Endothelial cell of umbilical vein (primary cell): ENCODE results near the gene CRYBG3. TPM values are rescaled to one million over a fixed set of nuclear protein-coding genes. Genes with fewer than 3 reads are reported as not detected.

Source experiments
- BruUV-seq: library from RNA; stranded (reverse); fragments of 400-500 nt; replicated peaks from 2 replicates; lab custom pipeline; 2021; lab: Mats Ljungman, UMichigan
- CTCF ChIA-PET: fragments of 300-600, 350-600 bp; sonication (Branson Sonifier 250); formaldehyde crosslinking; loops from one replicate; lab custom pipeline; 2021; ENCODE audit warnings: antibody characterized with exemption, inconsistent platforms; lab: Charles Lee
- POLR2A ChIA-PET: fragments of 300-600, 350-600 bp; sonication (Branson Sonifier 250); formaldehyde crosslinking; loops from one replicate; lab custom pipeline; 2021; ENCODE audit warnings: antibody characterized with exemption, inconsistent platforms; lab: Charles Lee
- DNase-seq: peaks from one replicate; pipeline ENCODE4 v3.0.0-alpha.2; 2011; ENCODE audit warnings: low read depth, low spot score
- FAIRE-seq: peaks from 2 replicates; lab custom pipeline; 2011; peaks lifted over from hg19 to GRCh38; lab: Jason Lieb, UNC
- H2AFZ ChIP-seq: 2 replicates; pipeline ENCODE4 v1.6.0; 2012; ENCODE audit warnings: low read depth, low read length, control low read depth, inconsistent platforms
- H3K27ac ChIP-seq: 2 replicates; pipeline ENCODE4 v1.5.1; 2011; ENCODE audit warnings: low read depth, mild to moderate bottlenecking, control low read depth, low read length, moderate library complexity; ENCODE audit not compliant: insufficient read depth
- H3K27me3 ChIP-seq, 2 experiments: 2 replicates each; pipeline versions ENCODE4 v1.6.0 to v1.6.1; 2011; ENCODE audit warnings: low read length in 2 of 2, mixed read lengths in 1 of 2; ENCODE audit not compliant: control insufficient read depth in 2 of 2, insufficient read depth in 2 of 2
- H3K36me3 ChIP-seq, 2 experiments: 2 replicates in 1 of 2; 3 replicates in 1 of 2; pipeline ENCODE4 v1.5.1; 2011; ENCODE audit warnings: low read length in 2 of 2, mild to moderate bottlenecking in 1 of 2, moderate library complexity in 1 of 2; ENCODE audit not compliant: control insufficient read depth in 2 of 2, insufficient read depth in 2 of 2; ENCODE audit errors: extremely low read depth in 1 of 2
- H3K4me1 ChIP-seq: 3 replicates; pipeline ENCODE4 v1.5.1; 2011; ENCODE audit warnings: mild to moderate bottlenecking, low read length; ENCODE audit not compliant: control insufficient read depth, insufficient read depth; ENCODE audit errors: extremely low read depth
- H3K4me2 ChIP-seq: 2 replicates; pipeline ENCODE4 v1.6.1; 2011; ENCODE audit warnings: low read length, control low read depth, mixed read lengths; ENCODE audit not compliant: insufficient read depth
- H3K4me3 ChIP-seq, 3 experiments: fragments of 200-600 bp in 1 of 3; sonication (generic), shearing (Covaris generic) in 1 of 3; replicated peaks in 1 of 3; 2 replicates each; pipeline ENCODE4 v1.5.1; 2011 to 2016; ENCODE audit warnings: control low read depth in 3 of 3, low read length in 3 of 3, mild to moderate bottlenecking in 2 of 3, inconsistent platforms in 1 of 3, low read depth in 1 of 3, moderate library complexity in 1 of 3; ENCODE audit not compliant: insufficient read depth in 1 of 3
- H3K79me2 ChIP-seq: 2 replicates; pipeline ENCODE4 v1.6.0; 2012; ENCODE audit warnings: low read length, inconsistent platforms; ENCODE audit not compliant: control insufficient read depth, insufficient read depth
- H3K9ac ChIP-seq: replicated peaks from 2 replicates; pipeline ENCODE3; 2011; ENCODE audit warnings: low read length, control low read depth; ENCODE audit not compliant: insufficient read depth; ENCODE audit errors: extremely low read depth
- H3K9me1 ChIP-seq: replicated peaks from 3 replicates; pipeline ENCODE4 v1.6.0; 2011; ENCODE audit warnings: mild to moderate bottlenecking, low read length; ENCODE audit not compliant: control insufficient read depth, insufficient read depth; ENCODE audit errors: extremely low read depth
- H3K9me3 ChIP-seq: replicated peaks from 2 replicates; pipeline ENCODE4 v1.5.1; 2012; ENCODE audit warnings: low read length, inconsistent platforms; ENCODE audit not compliant: control insufficient read depth, insufficient read depth
- H4K20me1 ChIP-seq: replicated peaks from 2 replicates; pipeline ENCODE3; 2011; ENCODE audit warnings: mild to moderate bottlenecking, low read length; ENCODE audit not compliant: control insufficient read depth, insufficient read depth; ENCODE audit errors: extremely low read depth
- EZH2 ChIP-seq: IDR thresholded peaks from 2 replicates; pipeline ENCODE4 v1.6.1; 2012; ENCODE audit warnings: borderline replicate concordance, low read depth, mild to moderate bottlenecking, moderate library complexity, low read length, inconsistent platforms; ENCODE audit not compliant: severe bottlenecking
- FOS ChIP-seq: IDR thresholded peaks from 2 replicates; pipeline ENCODE4 v1.6.1; 2011; ENCODE audit warnings: mild to moderate bottlenecking, low read length, moderate library complexity, borderline replicate concordance; ENCODE audit not compliant: insufficient read depth
- GATA2 ChIP-seq: IDR thresholded peaks from 2 replicates; pipeline ENCODE4 v1.7.0; 2011; ENCODE audit warnings: low read depth, mild to moderate bottlenecking, moderate library complexity, mixed read lengths, low read length; ENCODE audit not compliant: insufficient read length, insufficient read depth
- JUN ChIP-seq: IDR thresholded peaks from 2 replicates; pipeline ENCODE4 v1.6.1; 2011; ENCODE audit warnings: borderline replicate concordance, low read depth; ENCODE audit not compliant: insufficient read length, insufficient read depth
- MYC ChIP-seq: IDR thresholded peaks from one replicate; pipeline ENCODE4 v1.6.1; 2011; ENCODE audit warnings: mild to moderate bottlenecking, low read depth, low read length
- POLR2A ChIP-seq: IDR thresholded peaks from 2 replicates; pipeline ENCODE4 v1.6.1; 2012; ENCODE audit warnings: low read depth, mild to moderate bottlenecking, control low read depth, low read length
- POLR2AphosphoS5 ChIP-seq: IDR thresholded peaks from 2 replicates; pipeline ENCODE4 v1.6.1; 2012; ENCODE audit warnings: low read depth, mild to moderate bottlenecking, control low read depth, low read length, moderate library complexity; ENCODE audit not compliant: insufficient read depth
- dilution Hi-C: fragments of 300-500 bp; cut with MboI; formaldehyde crosslinking; loops from one replicate; pipeline ENCODE4 v1.15.0; 2019; ENCODE audit warnings: low sequenced_read_pairs; ENCODE audit not compliant: extremely low pct_ligation_motif_present
- intact Hi-C: fragments of 100-400 bp; cut with micrococcal nuclease; formaldehyde crosslinking; loops from one replicate; pipeline ENCODE4 v1.10.0; 2022
- polyA plus RNA-seq, 4 experiments: library from polyadenylated mRNA; depleted of rRNA in 3 of 4; stranded (reverse) in 3 of 4; unstranded in 1 of 4; fragments of >200 nt; gene quantifications; 2 replicates each; pipeline versions ENCODE4 v1.2.1 to v1.2.3, GENCODE V29; 2011 to 2012; ENCODE audit warnings: missing spikeins in 1 of 4
- total RNA-seq: library from RNA; stranded (reverse); gene quantifications from 2 replicates; pipeline ENCODE4 v1.2.3, GENCODE V29; 2021
- TF ChIP-seq, protein P1 (sequence below), 2 donors: IDR thresholded peaks; 1 replicate in 1 of 2; 2 replicates in 1 of 2; pipeline ENCODE4 v1.5.1; 2011; ENCODE audit warnings: low read length in 2 of 2, mild to moderate bottlenecking in 2 of 2, moderate library complexity in 2 of 2, control low read depth in 1 of 2, inconsistent platforms in 1 of 2, low read depth in 1 of 2; ENCODE audit not compliant: insufficient read depth in 1 of 2; ENCODE audit errors: extremely low read depth in 1 of 2
- TF ChIP-seq, protein P2 (sequence below): IDR thresholded peaks from 2 replicates; pipeline ENCODE4 v1.6.1; 2011; ENCODE audit not compliant: insufficient read depth, insufficient read length

Gene CRYBG3
- total and polyA plus RNA-seq, 2 donors (not counting 3 experiments of a cell fraction or from before 2014, with no cell fraction given) = 2.8 to 15.0 TPM

DNA sequence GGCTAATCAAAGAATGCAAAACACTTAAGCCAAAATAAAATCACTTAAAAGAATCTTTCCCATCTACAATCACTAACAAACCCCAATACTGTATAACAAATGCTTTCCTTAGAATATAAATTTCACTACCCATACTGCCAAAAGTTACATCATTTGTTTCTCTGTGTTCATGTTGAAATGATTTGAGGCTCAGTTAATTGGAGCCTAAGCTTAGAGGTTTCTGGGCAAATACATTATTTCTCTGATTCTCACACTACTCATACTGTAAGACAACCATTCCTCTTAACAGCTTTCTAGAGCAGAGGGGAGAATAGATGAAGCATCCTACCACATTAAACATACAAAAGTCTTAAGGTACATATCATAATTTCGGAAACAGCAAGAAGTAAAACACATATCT, 148.3 kb downstream of the CRYBG3 start:
- POLR2A ChIA-PET = no interaction called here
- Histone ChIP-seq H3K27me3 (no peaks in the 10 kb centered on the region), H3K79me2 (peaks cover 36% of the 10 kb centered on the region), H4K20me1 (no peaks in the 10 kb centered on the region), H3K4me1 (peaks cover 17% of the 10 kb centered on the region), H3K4me3 (no peak overlapping the region), H3K9ac (no peak overlapping the region), H3K27ac (no peak overlapping the region), H3K4me2 (peak overlapping the region; percentile 73), H3K9me3 (no peaks in the 10 kb centered on the region), H2AFZ (no peak overlapping the region), H3K36me3 (no peaks in the 10 kb centered on the region), H3K9me1 (no peaks in the 10 kb centered on the region)
- FAIRE-seq (no peak), DNase-seq (no peak)
- intact Hi-C loops = no loop called here
- CTCF ChIA-PET = interaction anchor here (0.7 kb wide), 1 partner anchor 52 kb away, joined by 6 read pairs; no protein-coding TSS in a partner anchor
- dilution Hi-C loops = no loop called here
- BruUV-seq = no TSS peak
- TF ChIP-seq POLR2A (no peak), POLR2AphosphoS5 (no peak), GATA2 (no peak)
- TF ChIP-seq, protein P1, sequence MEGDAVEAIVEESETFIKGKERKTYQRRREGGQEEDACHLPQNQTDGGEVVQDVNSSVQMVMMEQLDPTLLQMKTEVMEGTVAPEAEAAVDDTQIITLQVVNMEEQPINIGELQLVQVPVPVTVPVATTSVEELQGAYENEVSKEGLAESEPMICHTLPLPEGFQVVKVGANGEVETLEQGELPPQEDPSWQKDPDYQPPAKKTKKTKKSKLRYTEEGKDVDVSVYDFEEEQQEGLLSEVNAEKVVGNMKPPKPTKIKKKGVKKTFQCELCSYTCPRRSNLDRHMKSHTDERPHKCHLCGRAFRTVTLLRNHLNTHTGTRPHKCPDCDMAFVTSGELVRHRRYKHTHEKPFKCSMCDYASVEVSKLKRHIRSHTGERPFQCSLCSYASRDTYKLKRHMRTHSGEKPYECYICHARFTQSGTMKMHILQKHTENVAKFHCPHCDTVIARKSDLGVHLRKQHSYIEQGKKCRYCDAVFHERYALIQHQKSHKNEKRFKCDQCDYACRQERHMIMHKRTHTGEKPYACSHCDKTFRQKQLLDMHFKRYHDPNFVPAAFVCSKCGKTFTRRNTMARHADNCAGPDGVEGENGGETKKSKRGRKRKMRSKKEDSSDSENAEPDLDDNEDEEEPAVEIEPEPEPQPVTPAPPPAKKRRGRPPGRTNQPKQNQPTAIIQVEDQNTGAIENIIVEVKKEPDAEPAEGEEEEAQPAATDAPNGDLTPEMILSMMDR (IDR thresholded peaks at IDR 0.05; ENCODE audit: extremely low read depth in 1 of 2, insufficient read depth in 1 of 2, low read depth in 1 of 2, low read length in 2 of 2) = no peak

DNA sequence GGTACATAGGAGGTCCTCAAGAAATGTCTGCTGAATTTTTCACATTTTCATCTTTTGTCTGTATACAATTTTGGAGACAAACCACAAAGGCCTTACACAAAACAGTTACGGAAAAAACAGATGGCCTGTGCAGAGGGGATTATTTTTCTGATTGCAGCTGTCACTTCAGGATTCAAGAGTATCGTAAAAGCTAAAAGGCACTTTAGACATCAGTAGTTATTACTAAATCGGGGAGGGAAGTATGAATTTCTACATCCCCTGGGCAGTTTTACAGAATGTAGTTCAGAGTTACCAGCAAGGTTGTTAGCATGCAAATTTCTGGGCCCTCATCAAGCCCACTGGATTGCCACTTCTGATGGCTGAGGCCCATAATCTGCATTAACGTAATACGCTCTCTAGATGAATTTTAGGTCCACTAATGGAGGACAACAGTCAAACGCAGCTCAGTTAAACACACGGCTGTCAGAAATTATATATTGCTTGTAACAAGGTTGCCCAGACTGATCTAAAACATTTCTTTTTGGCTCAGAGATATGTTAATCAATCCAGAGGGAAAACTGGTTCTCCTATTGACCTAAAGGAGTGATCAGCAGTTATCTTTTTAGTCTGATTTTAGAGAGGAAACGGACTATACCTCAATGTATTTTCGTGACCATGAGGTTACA, 149.3 kb downstream of the CRYBG3 start:
- intact Hi-C loops (no loop called here), dilution Hi-C loops (no loop called here)
- no peaks in the 10 kb centered on the region for H3K36me3 ChIP-seq
- CTCF ChIA-PET = interaction anchor here (0.6 to 1.7 kb wide), 3 partner anchors 16 to 207 kb away, joined by 3 to 4 read pairs (median 3); partner anchors contain the start of gene ARL6
- POLR2A ChIA-PET = no interaction called here
- peak overlapping the region; percentile 94 for H2AFZ ChIP-seq
- no peak overlapping the region for H3K27ac ChIP-seq
- H3K27me3 ChIP-seq = no peaks in the 10 kb centered on the region
- no peaks in the 10 kb centered on the region for H4K20me1 ChIP-seq
- peak overlapping the region; percentile 43 for H3K9ac ChIP-seq
- no TSS peak for BruUV-seq
- H3K9me3 ChIP-seq = no peaks in the 10 kb centered on the region
- peaks cover 36% of the 10 kb centered on the region for H3K79me2 ChIP-seq
- no peaks in the 10 kb centered on the region for H3K9me1 ChIP-seq
- H3K4me3 ChIP-seq = peak overlapping the region; percentile 35 to 97 (median 56)
- peaks cover 17% of the 10 kb centered on the region for H3K4me1 ChIP-seq
- peak; percentile 11 for DNase-seq
- peak overlapping the region; percentile 73 for H3K4me2 ChIP-seq
- FAIRE-seq = peak; percentile 26
- TF ChIP-seq POLR2AphosphoS5 (no peak), JUN (no peak), MYC (no peak), GATA2 (no peak), EZH2 (no peak), FOS (no peak), POLR2A (no peak)
- TF ChIP-seq, protein P2, sequence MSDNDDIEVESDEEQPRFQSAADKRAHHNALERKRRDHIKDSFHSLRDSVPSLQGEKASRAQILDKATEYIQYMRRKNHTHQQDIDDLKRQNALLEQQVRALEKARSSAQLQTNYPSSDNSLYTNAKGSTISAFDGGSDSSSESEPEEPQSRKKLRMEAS = no peak
- TF ChIP-seq, protein P1 (IDR thresholded peaks at IDR 0.05; ENCODE audit: extremely low read depth in 1 of 2, insufficient read depth in 1 of 2, low read depth in 1 of 2, low read length in 2 of 2) = no peak
